GM12878 (cell line): Measurements from ENCODE around the gene JADE2. TPM values are rescaled to one million over a fixed set of nuclear protein-coding genes. Genes with fewer than 3 reads are reported as not detected.

ENCODE experiments used
- ATAC-seq: fragments of 200-7000 bp; cut with Tn5 transposase; 3 replicates; pipeline ENCODE4 v1.9.1; 2020; ENCODE audit warnings: mild to moderate bottlenecking, moderate library complexity
- BruUV-seq: library from RNA; stranded (reverse); fragments of 400-500 nt; replicated peaks from 2 replicates; lab custom pipeline; 2021; lab: Mats Ljungman, UMichigan
- CTCF ChIA-PET: fragments of 300-600 bp; sonication (Branson Sonifier 250); formaldehyde crosslinking; extraction: SDS; loops from one replicate; lab custom pipeline; 2021; ENCODE audit warnings: inconsistent platforms; lab: Yijun Ruan, JAX
- POLR2A ChIA-PET: fragments of 350-600 bp; formaldehyde crosslinking; extraction: SDS; loops from one replicate; lab custom pipeline; 2021; ENCODE audit warnings: inconsistent platforms; lab: Charles Lee
- RAD21 ChIA-PET: fragments of 300-600 bp; sonication (Branson Sonifier 250); formaldehyde crosslinking; loops from one replicate; lab custom pipeline; 2023; ENCODE audit warnings: antibody characterized with exemption; ENCODE audit not compliant: unreplicated experiment; lab: Charles Lee
- SMC1A ChIA-PET: fragments of 300-600 bp; sonication (Branson Sonifier 250); formaldehyde crosslinking; loops from one replicate; lab custom pipeline; 2023; ENCODE audit not compliant: unreplicated experiment, uncharacterized antibody; lab: Charles Lee
- DNase-seq: peaks from one replicate; pipeline ENCODE4 v3.0.0-alpha.2; 2011; ENCODE audit warnings: low read depth, low spot score
- FAIRE-seq: peaks from 3 replicates; lab custom pipeline; 2011; peaks lifted over from hg19 to GRCh38; lab: Jason Lieb, UNC
- H2AFZ ChIP-seq: 2 replicates; pipeline ENCODE4 v1.6.0; 2011; ENCODE audit warnings: low read depth, low read length, control low read depth; ENCODE audit not compliant: control insufficient read depth
- H3K27ac ChIP-seq: 2 replicates; pipeline ENCODE4 v1.5.1; 2011; ENCODE audit warnings: control low read depth; ENCODE audit not compliant: control insufficient read depth, insufficient read depth
- H3K27me3 ChIP-seq, 2 experiments: replicated peaks in 1 of 2; 2 replicates each; pipeline versions ENCODE4 v1.6.0 to v1.6.1; 2011; ENCODE audit warnings: low read length in 1 of 2; ENCODE audit not compliant: control insufficient read depth in 2 of 2, insufficient read depth in 2 of 2
- H3K36me3 ChIP-seq, 2 experiments: 2 replicates each; pipeline ENCODE4 v1.5.1; 2011; ENCODE audit warnings: low read length in 1 of 2; ENCODE audit not compliant: control insufficient read depth in 2 of 2, insufficient read depth in 2 of 2
- H3K4me1 ChIP-seq: 2 replicates; pipeline ENCODE4 v1.6.1; 2011; ENCODE audit warnings: mild to moderate bottlenecking, low read length, moderate library complexity, mixed read lengths; ENCODE audit not compliant: control insufficient read depth, insufficient read depth
- H3K4me2 ChIP-seq: 2 replicates; pipeline ENCODE4 v1.6.0; 2011; ENCODE audit warnings: control low read depth; ENCODE audit not compliant: control insufficient read depth, insufficient read depth
- H3K4me3 ChIP-seq: fragments of 200-600 bp; sonication (generic); 2 replicates; pipeline ENCODE4 v1.5.1; 2016
- H3K79me2 ChIP-seq: 2 replicates; pipeline ENCODE4 v1.6.0; 2011; ENCODE audit warnings: low read length; ENCODE audit not compliant: control insufficient read depth, insufficient read depth
- H3K9ac ChIP-seq: 2 replicates; pipeline ENCODE4 v1.8.0; 2011; ENCODE audit warnings: low read length, control low read depth, mixed read lengths; ENCODE audit not compliant: control insufficient read depth, insufficient read depth
- H3K9me3 ChIP-seq: replicated peaks from 3 replicates; pipeline ENCODE4 v1.5.1; 2011; ENCODE audit warnings: mild to moderate bottlenecking, low read length; ENCODE audit not compliant: control insufficient read depth, insufficient read depth
- H4K20me1 ChIP-seq: 2 replicates; pipeline ENCODE4 v1.6.0; 2011; ENCODE audit not compliant: control insufficient read depth, insufficient read depth
- CHD1 ChIP-seq: IDR thresholded peaks from 2 replicates; pipeline ENCODE4 v1.6.1; 2012; ENCODE audit warnings: low read depth, low read length, improper control_type of control experiment
- CREB1 ChIP-seq: IDR thresholded peaks from 2 replicates; pipeline ENCODE4 v1.6.1; 2012; ENCODE audit warnings: low read depth, mild to moderate bottlenecking, inconsistent platforms
- CREM ChIP-seq: IDR thresholded peaks from 2 replicates; pipeline ENCODE4 v1.6.1; 2014; ENCODE audit warnings: antibody characterized with exemption, low read depth
- FOXM1 ChIP-seq: IDR thresholded peaks from 2 replicates; pipeline ENCODE4 v1.6.1; 2012; ENCODE audit warnings: low read depth, mild to moderate bottlenecking, inconsistent platforms, low read length, moderate library complexity
- IKZF1 ChIP-seq: fragments of 450-650 bp; conservative IDR thresholded peaks from 2 replicates; pipeline ENCODE4 v1.6.1; 2017; ENCODE audit warnings: antibody characterized with exemption, mild to moderate bottlenecking
- KLF5 ChIP-seq: fragments of 450-650 bp; IDR thresholded peaks from 2 replicates; pipeline ENCODE4 v1.6.1; 2014; ENCODE audit warnings: mild to moderate bottlenecking; ENCODE audit not compliant: partially characterized antibody
- MTA3 ChIP-seq: IDR thresholded peaks from 2 replicates; pipeline ENCODE4 v1.6.1; 2012; ENCODE audit warnings: low read length, inconsistent platforms, borderline replicate concordance
- POU2F2 ChIP-seq: IDR thresholded peaks from 3 replicates; pipeline ENCODE4 v1.6.1; 2011; ENCODE audit warnings: low read depth, mild to moderate bottlenecking, low read length, borderline replicate concordance
- RUNX3 ChIP-seq: IDR thresholded peaks from 2 replicates; pipeline ENCODE4 v1.6.1; 2012; ENCODE audit warnings: low read length, inconsistent platforms
- SIX5 ChIP-seq: IDR thresholded peaks from 2 replicates; pipeline ENCODE4 v1.6.1; 2011; ENCODE audit warnings: mild to moderate bottlenecking, low read depth, low read length, moderate library complexity; ENCODE audit not compliant: severe bottlenecking
- SUPT20H ChIP-seq: IDR thresholded peaks from 2 replicates; pipeline ENCODE4 v1.6.1; 2011; ENCODE audit warnings: low read depth, mild to moderate bottlenecking, low read length, moderate library complexity, borderline replicate concordance; ENCODE audit not compliant: control insufficient read depth
- TBL1XR1 ChIP-seq: IDR thresholded peaks from 2 replicates; pipeline ENCODE4 v1.6.1; 2012; ENCODE audit warnings: low read depth, low read length, improper control_type of control experiment
- TCF3 ChIP-seq: IDR thresholded peaks from 2 replicates; pipeline ENCODE4 v1.6.1; 2012; ENCODE audit warnings: low read depth, mild to moderate bottlenecking, low read length, borderline replicate concordance; ENCODE audit not compliant: insufficient read depth
- YY1 ChIP-seq: IDR thresholded peaks from 2 replicates; pipeline ENCODE4 v1.6.1; 2011; ENCODE audit warnings: low read depth, mild to moderate bottlenecking, low read length
- ZNF384 ChIP-seq: IDR thresholded peaks from 2 replicates; pipeline ENCODE4 v1.6.1; 2012; ENCODE audit warnings: low read depth, mild to moderate bottlenecking, low read length, improper control_type of control experiment, borderline replicate concordance
- WGBS: methylation state at CpG from one replicate; pipeline ENCODE4 v1.1.6; 2016; ENCODE audit warnings: low lambda C conversion rate; ENCODE audit not compliant: insufficient replicate concordance, insufficient coverage; ENCODE audit errors: missing lambda C conversion rate; 5-methylcytosine and 5-hydroxymethylcytosine counted together
- in situ Hi-C: fragments of 300-500 bp; cut with MboI; formaldehyde crosslinking; loops from 9 replicates; pipeline ENCODE4 v1.14.3; 2018; ENCODE audit warnings: mixed read lengths
- intact Hi-C: fragments of 100-400 bp; cut with micrococcal nuclease; formaldehyde crosslinking; loops from one replicate; pipeline ENCODE4 v1.14.2; 2022; ENCODE audit not compliant: unreplicated experiment
- polyA plus RNA-seq, 11 experiments: library from polyadenylated mRNA; depleted of rRNA in 4 of 11; unstranded in 6 of 11; stranded (reverse) in 5 of 11; fragments of >200 nt; fragmentation: Nextera tagmentation in 4 of 11; fragmentation: Illumina TruSeq in 1 of 11; extraction: Ambion mirVana in 4 of 11; extraction: Trizol in 1 of 11; gene quantifications; 1 replicate in 1 of 11; 2 replicates in 10 of 11; pipeline versions ENCODE4 v1.2.1 to v1.2.3, GENCODE V29; 2011 to 2016; ENCODE audit warnings: inconsistent platforms in 2 of 11, missing spikeins in 2 of 11, low read depth in 1 of 11
- total RNA-seq, 4 experiments: library from RNA; depleted of rRNA in 3 of 4; stranded (reverse); fragments of >200 nt in 3 of 4; fragmentation: Illumina TruSeq in 1 of 4; extraction: Trizol in 1 of 4; gene quantifications; 2 replicates each; pipeline versions ENCODE4 v1.2.1 to v1.2.3, GENCODE V29; 2013 to 2021
- TF ChIP-seq, protein P1 (sequence below): fragments of 450-650 bp; IDR thresholded peaks from 2 replicates; pipeline ENCODE4 v1.6.1; 2018; ENCODE audit warnings: mild to moderate bottlenecking, low read depth, moderate library complexity; ENCODE audit not compliant: partially characterized antibody
- TF ChIP-seq, protein P2 (sequence below): IDR thresholded peaks from 2 replicates; pipeline ENCODE4 v1.6.1; 2011; ENCODE audit warnings: low read depth, mild to moderate bottlenecking, low read length, moderate library complexity, borderline replicate concordance; ENCODE audit errors: extremely low read depth
- TF ChIP-seq, protein P3 (sequence below): IDR thresholded peaks from 2 replicates; pipeline ENCODE4 v1.6.1; 2012; ENCODE audit warnings: low read depth, low read length, improper control_type of control experiment

JADE2 gene
- total and polyA plus RNA-seq, 10 of the 15 experiments (the other 5 are each of a cell fraction or from before 2014, with no cell fraction given): 1.5 to 67.0 (median 22.4) TPM

DNA sequence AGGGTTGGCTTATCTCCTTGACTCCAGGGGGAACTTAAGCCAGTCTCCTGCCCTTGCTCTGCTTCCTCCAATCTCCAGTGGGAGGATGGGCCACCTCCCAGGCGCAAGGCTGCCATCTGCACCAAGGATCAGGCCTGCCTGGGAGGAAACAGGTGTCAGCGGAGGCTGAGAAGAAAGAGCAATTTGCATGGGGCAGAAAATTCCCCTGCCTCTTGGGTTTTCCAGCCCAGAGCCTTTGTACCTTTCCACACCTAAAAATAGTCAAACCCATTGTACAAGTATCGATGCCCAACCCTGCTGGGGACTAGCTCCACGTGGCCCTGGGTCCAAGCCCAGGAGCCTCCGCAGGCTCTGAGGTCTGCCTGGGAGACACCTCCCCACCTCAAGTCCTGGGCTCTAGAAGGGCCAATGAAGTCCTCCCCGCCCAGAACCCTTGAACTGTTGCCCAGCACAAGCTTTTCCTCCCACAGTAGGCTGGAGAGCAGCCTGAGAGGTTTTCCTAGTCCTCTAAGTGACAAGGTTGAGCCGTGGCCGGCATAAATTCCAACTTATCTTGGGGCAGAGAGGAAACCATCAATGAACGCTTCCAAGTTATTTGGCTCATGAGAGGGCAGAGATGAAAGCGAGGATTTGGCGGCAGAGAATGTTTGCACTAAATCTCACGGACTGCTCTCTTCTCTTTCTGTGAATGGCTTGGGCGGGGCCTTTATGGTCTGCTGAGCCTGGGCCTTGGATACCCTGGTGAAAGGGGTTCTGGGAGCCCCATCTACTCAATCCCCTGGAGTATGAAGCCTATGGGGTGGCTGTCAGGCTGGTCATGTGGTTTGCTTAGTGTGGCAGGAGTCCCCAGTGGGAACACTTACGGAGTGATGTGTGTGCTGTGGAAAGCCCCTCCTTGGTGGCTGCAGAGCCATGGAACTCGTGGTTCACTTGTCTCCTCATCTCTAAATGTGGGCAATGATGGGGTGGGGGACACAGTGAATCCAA is 15.6 kb downstream of the JADE2 start:
- Histone ChIP-seq H4K20me1 (no peaks in the 10 kb centered on the region), H2AFZ (no peak overlapping the region; the same call in 1 of the 2 replicates), H3K27me3 (no peaks in the 10 kb centered on the region), H3K9ac (peak overlapping the region; percentile 57), H3K4me2 (peak overlapping the region; percentile 47), H3K4me3 (peak overlapping the region; percentile 22; the same call in 1 of the 2 replicates), H3K36me3 (peaks cover 16 to 19% of the 10 kb centered on the region in 2 experiments), H3K4me1 (peaks cover 68% of the 10 kb centered on the region), H3K9me3 (no peaks in the 10 kb centered on the region), H3K79me2 (peaks cover 47% of the 10 kb centered on the region), H3K27ac (peak overlapping the region; percentile 91)
- ChIA-PET SMC1A (interaction anchor here (0.9 to 8.8 kb wide), 5 partner anchors 10 to 130 kb away, joined by 3 to 148 read pairs (median 4); partner anchors contain the start of genes CDKN2AIPNL and JADE2), CTCF (interaction anchor here (0.7 to 9.9 kb wide), 5 partner anchors 10 to 46 kb away, joined by 3 to 145 read pairs (median 8); partner anchors contain the start of gene JADE2), POLR2A (interaction anchor here (0.6 to 8.5 kb wide), 15 partner anchors 9 to 441 kb away, joined by 3 to 113 read pairs (median 4); no protein-coding TSS in a partner anchor), RAD21 (interaction anchor here (0.6 to 8.4 kb wide), 9 partner anchors 10 to 420 kb away, joined by 3 to 144 read pairs (median 6); partner anchors contain the start of genes CDKN2AIPNL and JADE2)
- in situ Hi-C loops: no loop called here
- peak; percentile 78 for FAIRE-seq
- intact Hi-C loops: loop anchor here (2.0 to 5.0 kb wide), 3 partner anchors 14 to 414 kb away; partner anchors contain the start of gene SEC24A
- WGBS: 6% methylated on average over 15 of the region's 15 CpGs
- DNase-seq: no peak
- TSS peak; percentile 92 for BruUV-seq
- peak; percentile 65 for ATAC-seq
- TF ChIP-seq MTA3: peak; percentile 50; the same call in 1 of the 2 replicates
- TF ChIP-seq YY1: peak; percentile 40; the same call in 1 of the 2 replicates
- TF ChIP-seq RUNX3: peak; percentile 49; the same call in 1 of the 2 replicates
- TF ChIP-seq CREM: peak; percentile 39; the same call in 1 of the 2 replicates
- TF ChIP-seq FOXM1: peak; percentile 38; the same call in 1 of the 2 replicates
- peak; percentile 45; the same call in 1 of the 2 replicates for TF ChIP-seq TBL1XR1
- no peak for TF ChIP-seq SIX5
- TF ChIP-seq TCF3: peak; percentile 77; the same call in 1 of the 2 replicates
- TF ChIP-seq IKZF1: peak; percentile 87
- TF ChIP-seq SUPT20H: no peak
- peak; percentile 6; the same call in 1 of the 2 replicates for TF ChIP-seq CREB1
- no peak for TF ChIP-seq ZNF384
- TF ChIP-seq, protein P1, sequence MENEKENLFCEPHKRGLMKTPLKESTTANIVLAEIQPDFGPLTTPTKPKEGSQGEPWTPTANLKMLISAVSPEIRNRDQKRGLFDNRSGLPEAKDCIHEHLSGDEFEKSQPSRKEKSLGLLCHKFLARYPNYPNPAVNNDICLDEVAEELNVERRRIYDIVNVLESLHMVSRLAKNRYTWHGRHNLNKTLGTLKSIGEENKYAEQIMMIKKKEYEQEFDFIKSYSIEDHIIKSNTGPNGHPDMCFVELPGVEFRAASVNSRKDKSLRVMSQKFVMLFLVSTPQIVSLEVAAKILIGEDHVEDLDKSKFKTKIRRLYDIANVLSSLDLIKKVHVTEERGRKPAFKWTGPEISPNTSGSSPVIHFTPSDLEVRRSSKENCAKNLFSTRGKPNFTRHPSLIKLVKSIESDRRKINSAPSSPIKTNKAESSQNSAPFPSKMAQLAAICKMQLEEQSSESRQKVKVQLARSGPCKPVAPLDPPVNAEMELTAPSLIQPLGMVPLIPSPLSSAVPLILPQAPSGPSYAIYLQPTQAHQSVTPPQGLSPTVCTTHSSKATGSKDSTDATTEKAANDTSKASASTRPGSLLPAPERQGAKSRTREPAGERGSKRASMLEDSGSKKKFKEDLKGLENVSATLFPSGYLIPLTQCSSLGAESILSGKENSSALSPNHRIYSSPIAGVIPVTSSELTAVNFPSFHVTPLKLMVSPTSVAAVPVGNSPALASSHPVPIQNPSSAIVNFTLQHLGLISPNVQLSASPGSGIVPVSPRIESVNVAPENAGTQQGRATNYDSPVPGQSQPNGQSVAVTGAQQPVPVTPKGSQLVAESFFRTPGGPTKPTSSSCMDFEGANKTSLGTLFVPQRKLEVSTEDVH: no peak
- peak; percentile 90; the same call in 2 of the 3 replicates for TF ChIP-seq POU2F2
- no peak for TF ChIP-seq KLF5
- TF ChIP-seq, protein P2, sequence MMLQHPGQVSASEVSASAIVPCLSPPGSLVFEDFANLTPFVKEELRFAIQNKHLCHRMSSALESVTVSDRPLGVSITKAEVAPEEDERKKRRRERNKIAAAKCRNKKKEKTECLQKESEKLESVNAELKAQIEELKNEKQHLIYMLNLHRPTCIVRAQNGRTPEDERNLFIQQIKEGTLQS: no peak
- TF ChIP-seq CHD1: no peak
- TF ChIP-seq, protein P3, sequence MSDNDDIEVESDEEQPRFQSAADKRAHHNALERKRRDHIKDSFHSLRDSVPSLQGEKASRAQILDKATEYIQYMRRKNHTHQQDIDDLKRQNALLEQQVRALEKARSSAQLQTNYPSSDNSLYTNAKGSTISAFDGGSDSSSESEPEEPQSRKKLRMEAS: peak; percentile 68
